SKM-1 treated with dmso at 0.1 percent for 144 hours (cell line): ENCODE data around the gene CREBRF.
"Not testable (repeated sequence)": the region's sequence is repeated elsewhere in the genome, so short reads cannot be mapped to it uniquely, and the experiment has no call there.

Experiments
- DNase-seq: peaks from one replicate; lab custom pipeline; 2025; ENCODE audit not compliant: unreplicated experiment; lab: John Stamatoyannopoulos, UW

CREBRF gene

DNA sequence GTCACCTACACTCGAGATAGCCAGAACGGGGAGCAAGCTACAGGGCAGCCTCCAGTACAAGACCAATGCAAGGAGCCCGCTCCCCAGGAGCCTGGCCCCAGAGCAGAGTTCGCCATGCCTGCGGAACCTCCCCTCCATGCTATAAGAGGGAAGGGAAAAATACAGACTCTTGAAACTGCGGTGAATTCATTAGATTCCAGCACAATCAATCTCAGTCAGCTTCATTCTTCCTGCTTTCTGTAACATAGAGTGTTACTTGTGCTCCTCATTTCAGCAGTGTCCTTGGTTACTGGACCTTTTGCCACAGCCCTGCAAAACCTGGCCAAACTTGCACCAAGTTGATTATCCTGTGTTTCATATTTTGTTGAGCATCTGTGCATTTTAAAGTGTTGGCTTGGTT, 22.2 kb upstream of the CREBRF start:
- DNase-seq = no peak

DNA sequence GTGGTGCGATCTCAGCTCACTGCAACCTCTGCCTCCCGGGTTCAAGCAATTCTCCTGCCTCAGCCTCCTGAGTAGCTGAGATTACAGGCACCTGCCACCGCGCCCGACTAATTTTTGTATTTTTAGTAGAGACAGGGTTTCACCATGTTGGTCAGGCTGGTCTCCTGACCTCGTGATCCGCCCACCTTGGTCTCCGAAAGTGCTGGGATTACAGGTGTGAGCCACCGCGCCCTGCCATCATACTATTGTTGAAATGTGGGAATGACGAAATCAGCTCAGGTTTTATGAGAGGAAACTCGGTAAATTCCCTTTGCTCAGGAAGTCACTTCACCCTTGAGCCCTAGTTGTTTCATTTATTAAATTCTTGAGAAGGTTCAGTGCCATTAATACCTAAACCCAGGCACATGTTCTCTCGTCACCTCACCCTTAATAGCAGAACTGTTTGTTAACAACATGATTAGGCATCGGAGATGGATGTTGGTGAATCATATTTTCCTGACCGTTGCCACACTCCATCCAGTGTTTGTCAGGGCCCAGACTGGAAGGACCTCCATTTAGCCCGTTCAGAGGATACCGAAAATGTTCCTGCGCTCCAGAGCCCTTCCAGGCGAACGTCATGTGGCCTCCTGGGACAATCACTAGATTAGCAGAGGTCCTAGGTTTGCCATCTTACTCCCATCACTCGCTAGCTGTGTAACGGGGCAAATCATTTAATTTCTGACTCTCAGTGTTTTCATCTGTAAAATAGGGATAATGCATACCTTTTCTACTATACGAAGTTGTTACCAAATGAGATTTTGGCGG, 20.0 kb upstream of the CREBRF start:
- no peak for DNase-seq

- DNase-seq = no peak
These were observed 17.0 kb upstream of the CREBRF start for GRCh38 chr5:173039188-173039587.

GRCh38 chr5:173039964-173040363, 16.2 kb upstream of the CREBRF start:
- DNase-seq = no peak

- no peak for DNase-seq
These were observed 14.0 kb upstream of the CREBRF start for GRCh38 chr5:173041881-173042762.

DNA sequence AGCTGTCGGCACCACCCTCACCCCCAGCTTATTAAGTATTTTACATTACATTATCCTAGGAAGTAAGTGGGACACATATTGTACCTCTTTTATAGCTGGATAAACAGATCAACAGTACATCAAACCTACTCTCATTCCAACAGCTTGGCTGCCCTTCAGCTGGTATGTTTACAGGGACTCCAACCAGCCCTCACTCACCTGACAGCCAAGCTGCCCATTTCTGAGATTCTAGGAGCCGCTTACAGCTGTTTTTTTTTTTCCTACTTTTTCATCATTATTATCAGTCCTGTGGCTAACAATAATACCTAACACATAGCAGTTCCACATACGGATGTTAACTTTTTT, 13.4 kb upstream of the CREBRF start:
- DNase-seq = no peak

GRCh38 chr5:173045474-173045873, 10.7 kb upstream of the CREBRF start:
- no peak for DNase-seq

DNA sequence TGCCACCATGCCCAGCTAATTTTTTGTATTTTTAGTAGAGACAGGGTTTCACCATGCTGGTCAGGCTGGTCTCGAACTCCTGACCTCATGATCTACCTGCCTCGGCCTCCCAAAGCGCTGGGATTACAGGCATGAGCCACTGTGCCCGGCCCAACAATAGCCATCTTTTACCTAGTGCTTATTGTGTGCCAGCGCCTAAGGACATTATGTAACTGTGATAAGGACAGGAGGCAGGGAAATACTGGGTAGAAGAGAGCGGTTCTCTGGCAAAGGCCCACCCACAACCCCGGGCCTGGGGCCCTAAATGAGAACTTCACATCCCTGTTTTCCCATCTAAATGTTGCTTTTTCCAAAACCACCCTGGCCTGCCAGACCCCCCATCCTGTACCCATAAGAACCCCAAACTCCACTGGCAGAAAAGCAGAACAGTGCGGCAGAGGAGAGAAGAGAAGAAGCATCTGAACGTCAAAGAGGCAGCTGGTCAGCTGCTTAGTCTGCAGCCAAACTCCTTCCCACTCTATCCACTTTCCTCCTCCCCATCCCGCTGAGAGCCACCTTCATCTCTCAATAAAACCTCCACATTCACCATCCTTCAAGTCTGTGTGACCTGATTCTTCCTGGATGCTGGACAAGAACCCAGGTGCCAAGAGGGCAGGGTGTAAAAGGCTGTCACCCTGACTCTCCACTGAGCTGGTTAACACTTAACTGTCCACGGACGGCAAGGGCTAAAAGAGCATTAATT, 8.9 kb upstream of the CREBRF start:
- DNase-seq = not testable (repeated sequence)

- DNase-seq = no peak
These were observed 8.4 kb upstream of the CREBRF start for GRCh38 chr5:173047838-173048105.

GRCh38 chr5:173050791-173051190, 5.4 kb upstream of the CREBRF start:
- DNase-seq = no peak

GRCh38 chr5:173051746-173052145, 4.4 kb upstream of the CREBRF start:
- DNase-seq = no peak

GRCh38 chr5:173053041-173053440, 3.1 kb upstream of the CREBRF start:
- DNase-seq = no peak

- no peak for DNase-seq
These were observed 970 bp upstream of the CREBRF start for GRCh38 chr5:173055042-173055721.

- no peak for DNase-seq
These were observed 500 bp upstream of the CREBRF start for GRCh38 chr5:173055722-173055982.

- peak; percentile 59 for DNase-seq
These were observed 570 bp downstream of the CREBRF start for GRCh38 chr5:173056783-173057061.

DNA sequence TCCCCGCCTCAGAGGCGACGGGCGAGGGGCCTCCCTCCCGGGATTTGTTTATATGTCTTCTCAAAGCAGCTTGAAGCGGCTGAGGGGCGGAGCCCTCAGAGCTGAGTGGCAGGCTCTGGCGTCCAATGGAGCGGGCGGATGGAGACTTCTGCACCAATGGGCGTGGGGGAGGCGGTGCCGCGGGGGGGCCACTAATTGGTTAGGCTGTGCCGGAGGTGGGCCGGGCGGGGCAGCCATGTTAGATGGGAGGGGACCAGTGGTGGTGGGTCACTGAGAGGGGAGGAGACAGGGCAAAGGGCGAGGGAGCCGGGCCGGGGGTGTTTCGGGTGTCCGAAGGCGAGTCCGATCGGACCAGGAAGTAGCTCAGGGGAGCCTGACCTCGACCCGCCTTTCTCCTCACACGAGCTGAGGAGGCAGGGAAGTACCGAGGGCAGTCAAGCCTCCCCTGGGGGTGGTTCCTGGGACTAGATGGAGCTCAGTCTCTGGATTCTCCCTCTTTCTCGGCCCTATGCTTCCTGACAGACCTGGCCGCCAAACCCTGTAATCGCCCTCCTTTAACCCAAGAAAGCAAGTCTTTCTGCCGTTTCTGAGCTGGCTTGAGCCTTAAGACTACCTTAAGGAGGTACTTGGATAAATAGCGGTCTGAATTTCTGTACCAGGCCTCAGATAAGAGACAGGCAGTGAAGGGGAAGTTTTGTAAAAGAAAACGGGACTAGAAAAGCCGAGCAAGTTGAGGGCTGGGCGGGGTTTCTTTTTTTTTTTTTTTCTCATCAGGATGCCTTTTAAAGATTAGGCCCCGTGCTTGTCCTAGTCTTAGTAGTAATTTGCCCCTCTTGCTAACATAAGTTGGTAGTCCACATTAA, 1.1 kb downstream of the CREBRF start:
- peak; percentile 96 for DNase-seq

GRCh38 chr5:173062141-173062540, 6.0 kb downstream of the CREBRF start:
- DNase-seq = no peak

GRCh38 chr5:173065155-173065554, 9.0 kb downstream of the CREBRF start:
- DNase-seq = no peak

DNA sequence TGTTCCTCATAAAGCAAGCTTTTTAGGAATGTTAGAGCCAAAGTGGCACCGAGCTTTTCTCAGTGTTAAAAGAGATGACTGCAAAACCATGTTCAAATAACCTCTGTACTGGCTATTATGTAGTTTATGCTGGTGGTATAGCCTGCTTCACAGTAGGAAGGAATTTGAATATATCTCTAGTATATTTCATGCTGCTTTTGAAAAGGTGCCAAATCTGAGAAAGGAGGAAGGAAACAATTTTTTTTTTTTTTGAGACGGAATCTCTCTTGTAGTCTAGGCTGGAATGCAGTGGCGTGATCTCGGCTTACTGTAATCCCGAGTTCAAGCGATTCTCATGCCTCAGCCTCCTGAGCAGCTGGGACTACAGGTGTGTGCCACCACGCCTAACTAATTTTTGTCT, 13.5 kb downstream of the CREBRF start:
- no peak for DNase-seq

- DNase-seq = no peak
These were observed 19.1 kb downstream of the CREBRF start for GRCh38 chr5:173075137-173075843.
